Activated naive CD4-positive, alpha-beta T cell treated with Interleukin-2 at 50 U/mL for 16 hours (primary cell): Measurements from ENCODE around the gene SSUH2.

Experiments
- DNase-seq: peaks from one replicate; pipeline ENCODE4 v3.0.0-alpha.2; 2020

The SSUH2 gene

DNA sequence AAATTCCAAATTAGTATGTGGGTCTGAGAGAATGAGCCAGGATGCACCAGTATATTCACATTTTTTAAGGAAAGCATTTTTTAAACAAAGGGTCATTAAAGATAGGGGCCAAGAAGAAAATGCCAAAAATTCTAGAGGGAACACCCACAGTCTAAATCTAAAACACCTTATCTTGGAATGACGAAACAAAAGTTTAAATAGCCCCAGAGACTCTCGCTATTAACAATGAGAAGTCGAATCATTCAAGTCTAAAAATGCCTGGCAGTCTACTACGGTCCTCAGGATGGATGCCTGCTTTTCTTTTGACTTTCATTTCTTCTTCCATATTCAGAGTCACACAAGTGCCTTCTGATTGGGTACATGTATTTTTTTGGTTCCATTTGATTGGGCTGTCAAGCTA lies 66.3 kb downstream of the SSUH2 start:
- no peak for DNase-seq

GRCh38 chr3:8576841-8577571 lies 67.6 kb downstream of the SSUH2 start:
- DNase-seq: no peak

- no peak for DNase-seq
Measured at GRCh38 chr3:8576436-8576835, 68.2 kb downstream of the SSUH2 start.

DNA sequence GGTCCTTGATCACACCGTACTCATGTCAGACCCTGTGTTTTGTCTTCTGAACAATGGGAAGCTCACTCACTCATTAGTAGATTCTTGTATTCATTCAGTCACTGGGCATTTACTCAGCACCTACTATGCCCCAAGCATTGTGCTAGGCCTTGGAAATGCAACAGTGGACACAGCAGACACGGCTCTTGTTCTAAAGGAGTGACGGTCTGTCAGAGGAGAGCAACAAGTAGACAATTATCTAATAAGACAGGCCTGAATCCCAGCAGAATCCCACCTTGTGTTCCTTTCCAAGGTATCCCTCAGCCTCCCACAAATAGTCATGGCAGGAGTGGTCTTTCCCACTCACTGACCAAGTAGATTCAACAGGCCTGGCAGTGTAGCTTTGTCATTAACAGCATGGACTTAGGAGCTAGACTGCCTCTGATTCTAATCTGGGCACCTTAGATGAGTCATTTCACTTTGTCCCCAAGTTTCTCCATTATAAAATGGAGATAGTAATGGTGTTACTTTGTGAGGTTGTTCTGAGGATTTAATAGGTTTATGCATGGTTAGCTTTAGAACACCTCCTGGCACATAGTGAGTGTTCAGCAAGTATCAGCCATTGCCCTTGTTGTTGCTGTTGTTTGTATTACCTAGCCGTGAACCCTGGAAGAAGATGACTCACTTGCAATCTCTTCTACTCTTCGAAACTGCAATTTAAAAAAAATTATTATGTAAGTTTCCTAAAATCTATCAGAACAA lies 69.1 kb downstream of the SSUH2 start:
- DNase-seq: no peak

DNA sequence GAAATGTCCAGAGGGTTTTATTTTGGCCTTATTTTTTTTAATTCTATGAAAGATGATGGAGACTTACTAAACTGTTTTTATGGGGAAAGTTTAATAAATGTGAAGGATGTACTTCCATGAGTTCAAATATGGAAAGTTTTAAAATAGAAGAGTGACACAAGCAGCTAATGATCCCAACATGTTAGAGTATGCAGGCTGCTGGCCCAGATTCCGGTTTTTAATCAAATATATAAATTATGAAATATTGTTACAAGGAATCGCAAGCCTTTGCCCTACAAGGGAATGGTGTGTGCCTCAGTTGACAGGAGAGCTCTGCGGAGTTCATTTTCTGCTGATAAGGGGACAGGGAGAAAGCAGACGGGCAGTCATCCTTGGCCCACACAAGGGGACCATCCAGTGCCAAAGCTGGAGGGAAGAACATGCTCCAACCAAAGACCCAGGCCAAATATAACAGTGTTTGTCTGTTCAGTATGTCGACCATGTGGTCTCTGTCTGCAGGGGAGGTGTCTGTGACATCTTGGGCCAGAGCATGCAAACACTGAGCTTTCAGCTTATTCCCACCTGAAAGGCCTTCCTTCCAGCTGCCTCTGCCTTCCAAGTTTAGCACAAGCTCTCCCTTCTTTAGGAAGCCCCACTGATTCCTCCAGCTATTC lies 69.8 kb downstream of the SSUH2 start:
- DNase-seq: no peak

DNA sequence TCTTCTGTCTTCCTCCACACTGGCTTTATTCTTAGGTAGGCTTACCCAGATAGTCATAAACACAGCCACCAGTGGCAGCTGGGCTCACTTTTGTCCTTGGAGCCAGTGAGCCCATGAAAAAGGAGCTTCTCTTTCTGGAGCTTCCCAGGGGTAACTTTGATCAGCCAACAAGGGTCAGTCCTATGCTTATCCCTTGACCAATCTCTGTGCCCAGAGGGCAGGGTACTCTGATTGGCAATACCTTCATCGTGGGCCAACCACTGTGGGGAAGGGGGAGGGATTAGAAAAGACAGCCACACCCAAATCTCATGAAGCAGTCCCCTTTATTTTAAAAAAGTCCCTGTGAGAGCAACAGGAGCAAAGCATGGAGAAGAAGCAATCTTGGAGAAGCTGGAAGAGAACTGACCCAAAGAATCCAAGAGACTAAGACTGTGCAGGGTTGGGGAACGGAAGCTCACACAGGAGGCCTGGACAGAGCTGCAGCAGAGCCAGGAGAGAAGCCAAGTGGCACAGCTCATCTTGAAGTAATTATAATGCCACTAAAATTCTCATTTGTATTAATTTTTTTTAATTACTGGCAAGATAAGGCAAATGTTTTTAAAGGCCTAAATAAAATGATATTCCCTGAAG lies 70.4 kb downstream of the SSUH2 start:
- DNase-seq: no peak

DNA sequence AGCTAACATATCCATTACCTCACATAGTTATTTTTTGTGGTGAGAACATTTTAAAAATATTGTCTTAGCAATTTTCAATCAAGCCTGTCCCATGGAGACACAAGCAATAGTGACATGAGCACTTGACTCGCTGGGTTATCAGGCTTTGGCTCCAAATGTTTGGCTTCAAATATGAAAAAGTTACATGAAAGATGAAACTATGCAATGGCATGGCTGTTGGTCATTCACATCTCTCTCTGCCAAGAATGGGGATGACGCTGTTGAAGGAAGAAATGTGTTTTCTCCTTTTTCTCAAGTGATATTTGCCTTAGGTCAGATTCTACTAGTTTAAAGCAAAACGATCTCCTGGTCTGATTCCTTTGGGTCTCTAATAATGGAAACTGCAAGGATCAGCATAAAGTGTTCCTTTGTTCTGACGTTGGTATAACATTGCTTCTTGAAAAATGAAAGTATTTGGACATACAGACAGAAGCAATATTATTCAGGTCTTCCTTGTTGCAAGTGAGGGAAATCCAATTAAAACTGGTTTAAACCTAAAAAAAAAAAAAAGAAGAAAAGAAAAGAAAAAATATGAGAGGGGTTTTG lies 71.2 kb downstream of the SSUH2 start:
- DNase-seq: no peak

DNA sequence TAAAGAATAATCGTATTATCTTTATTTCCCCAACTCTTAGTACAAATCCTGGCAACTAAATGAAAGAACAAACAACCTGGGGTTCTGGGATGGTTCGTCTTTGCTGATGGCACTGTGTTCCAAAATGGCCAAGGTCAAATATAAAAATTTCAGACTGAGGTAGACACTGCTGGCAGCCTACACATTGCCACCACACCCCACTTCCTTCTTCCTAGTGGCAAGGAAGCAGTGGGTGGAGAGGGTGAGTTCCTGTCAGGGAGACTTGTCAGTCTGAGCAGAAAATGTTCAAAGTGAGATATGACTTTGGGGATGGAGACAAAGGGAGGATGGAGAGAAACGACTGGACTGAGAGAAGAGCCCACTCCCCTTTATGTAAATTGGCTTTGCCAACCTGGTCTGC lies 73.3 kb downstream of the SSUH2 start:
- DNase-seq: no peak
